Tibial nerve (tissue), 4 donors: ENCODE results near the gene FAM83B.

Experiments used
- CTCF ChIP-seq, 5 experiments: fragments of 200-600 bp in 3 of 5; fragments of 450-650 bp in 2 of 5; sonication (generic) in 3 of 5; IDR thresholded peaks; one replicate each; pipeline ENCODE4 v1.5.1; 2016 to 2019; ENCODE audit warnings: antibody characterized with exemption in 5 of 5, mild to moderate bottlenecking in 3 of 5, moderate library complexity in 2 of 5
- EP300 ChIP-seq, 2 donors: sonication (generic); formaldehyde crosslinking; IDR thresholded peaks; one replicate each; pipeline ENCODE4 v1.6.1; 2017; ENCODE audit warnings: antibody characterized with exemption in 2 of 2, mild to moderate bottlenecking in 1 of 2
- POLR2A ChIP-seq, 2 donors: fragments of 450-650 bp; IDR thresholded peaks; one replicate each; pipeline ENCODE4 v1.6.1; 2017; ENCODE audit warnings: antibody characterized with exemption in 2 of 2, mild to moderate bottlenecking in 2 of 2, moderate library complexity in 2 of 2

GRCh38 chr6:54860739-54861138 lies 14.2 kb downstream of the FAM83B start:
- TF ChIP-seq POLR2A (IDR thresholded peaks at IDR 0.05) (no peak), EP300 (IDR thresholded peaks at IDR 0.05) (no peak), CTCF (IDR thresholded peaks at IDR 0.05) (no peak)
